Mononuclear cell (primary cell): ENCODE data around the gene MAPK13. TPM values are rescaled to one million over a fixed set of nuclear protein-coding genes. Genes with fewer than 3 reads are reported as not detected.

ENCODE experiments used
- H3K27me3 ChIP-seq: 2 replicates; pipeline ENCODE4 v1.6.0; 2011; ENCODE audit warnings: low read length, control low read depth; ENCODE audit not compliant: insufficient read depth
- H3K4me1 ChIP-seq: 2 replicates; pipeline ENCODE4 v1.5.1; 2011; ENCODE audit warnings: mild to moderate bottlenecking, low read length, control low read depth; ENCODE audit not compliant: insufficient read depth
- H3K4me3 ChIP-seq: 2 replicates; pipeline ENCODE4 v1.5.1; 2011; ENCODE audit warnings: mild to moderate bottlenecking, low read length, moderate library complexity
- H3K9me3 ChIP-seq: 2 replicates; pipeline ENCODE4 v1.5.1; 2011; ENCODE audit warnings: low read depth, mild to moderate bottlenecking, control low read depth, low read length
- total RNA-seq: library from RNA; depleted of rRNA; stranded (reverse); fragments of >200 nt; gene quantifications from one replicate; pipeline ENCODE4 v1.2.3, GENCODE V29; 2012

Gene MAPK13
- total RNA-seq, 1 donor = 16.9 TPM

GRCh38 chr6:36109092-36109491 lies 21.2 kb upstream of the MAPK13 start:
- no peak overlapping the region for H3K4me3 ChIP-seq
- H3K4me1 ChIP-seq = peaks cover 36% of the 10 kb centered on the region
- no peaks in the 10 kb centered on the region for H3K9me3 ChIP-seq
- no peaks in the 10 kb centered on the region for H3K27me3 ChIP-seq

GRCh38 chr6:36110050-36110449 lies 20.3 kb upstream of the MAPK13 start:
- no peak overlapping the region for H3K4me3 ChIP-seq
- H3K27me3 ChIP-seq = no peaks in the 10 kb centered on the region
- H3K9me3 ChIP-seq = no peaks in the 10 kb centered on the region
- H3K4me1 ChIP-seq = peaks cover 46% of the 10 kb centered on the region

GRCh38 chr6:36110863-36111262 lies 19.4 kb upstream of the MAPK13 start:
- H3K9me3 ChIP-seq = no peaks in the 10 kb centered on the region
- peaks cover 54% of the 10 kb centered on the region for H3K4me1 ChIP-seq
- no peak overlapping the region for H3K4me3 ChIP-seq

GRCh38 chr6:36111526-36111925 lies 18.8 kb upstream of the MAPK13 start:
- Histone ChIP-seq H3K9me3 (no peaks in the 10 kb centered on the region), H3K27me3 (no peaks in the 10 kb centered on the region), H3K4me1 (peaks cover 61% of the 10 kb centered on the region), H3K4me3 (no peak overlapping the region)

More at GRCh38 chr6:36110863-36111262, 19.4 kb upstream of the MAPK13 start:
- H3K27me3 ChIP-seq = no peaks in the 10 kb centered on the region

GRCh38 chr6:36113049-36113448 lies 17.3 kb upstream of the MAPK13 start:
- H3K4me1 ChIP-seq = peaks cover 75% of the 10 kb centered on the region
- H3K27me3 ChIP-seq = no peaks in the 10 kb centered on the region
- no peaks in the 10 kb centered on the region for H3K9me3 ChIP-seq
- no peak overlapping the region for H3K4me3 ChIP-seq

- Histone ChIP-seq H3K9me3 (no peaks in the 10 kb centered on the region), H3K4me1 (peaks cover 75% of the 10 kb centered on the region), H3K4me3 (no peak overlapping the region), H3K27me3 (no peaks in the 10 kb centered on the region)
Observed at GRCh38 chr6:36113703-36114102, 16.6 kb upstream of the MAPK13 start.

- Histone ChIP-seq H3K27me3 (no peaks in the 10 kb centered on the region), H3K9me3 (no peaks in the 10 kb centered on the region), H3K4me1 (peaks cover 75% of the 10 kb centered on the region), H3K4me3 (no peak overlapping the region)
Observed at GRCh38 chr6:36114798-36115408, 15.4 kb upstream of the MAPK13 start.

GRCh38 chr6:36115412-36115811 lies 14.9 kb upstream of the MAPK13 start:
- no peaks in the 10 kb centered on the region for H3K9me3 ChIP-seq
- H3K4me3 ChIP-seq = no peak overlapping the region
- peaks cover 75% of the 10 kb centered on the region for H3K4me1 ChIP-seq
- H3K27me3 ChIP-seq = no peaks in the 10 kb centered on the region

- H3K9me3 ChIP-seq = no peaks in the 10 kb centered on the region
- peaks cover 84% of the 10 kb centered on the region for H3K4me1 ChIP-seq
- H3K27me3 ChIP-seq = no peaks in the 10 kb centered on the region
- H3K4me3 ChIP-seq = no peak overlapping the region
Observed at GRCh38 chr6:36116066-36116864, 14.0 kb upstream of the MAPK13 start.

- no peak overlapping the region for H3K4me3 ChIP-seq
Observed at GRCh38 chr6:36116943-36117342, 13.4 kb upstream of the MAPK13 start.

GRCh38 chr6:36117658-36118549 lies 12.4 kb upstream of the MAPK13 start:
- H3K4me1 ChIP-seq = peaks cover 100% of the 10 kb centered on the region
- no peak overlapping the region for H3K4me3 ChIP-seq
- no peaks in the 10 kb centered on the region for H3K9me3 ChIP-seq
- H3K27me3 ChIP-seq = no peaks in the 10 kb centered on the region

More at GRCh38 chr6:36116943-36117342, 13.4 kb upstream of the MAPK13 start:
- H3K9me3 ChIP-seq = no peaks in the 10 kb centered on the region
- H3K27me3 ChIP-seq = no peaks in the 10 kb centered on the region
- H3K4me1 ChIP-seq = peaks cover 90% of the 10 kb centered on the region

GRCh38 chr6:36118550-36119107 lies 11.7 kb upstream of the MAPK13 start:
- H3K4me3 ChIP-seq = no peak overlapping the region
- peaks cover 100% of the 10 kb centered on the region for H3K4me1 ChIP-seq
- no peaks in the 10 kb centered on the region for H3K27me3 ChIP-seq
- no peaks in the 10 kb centered on the region for H3K9me3 ChIP-seq

- Histone ChIP-seq H3K4me3 (no peak overlapping the region), H3K4me1 (peaks cover 98% of the 10 kb centered on the region), H3K9me3 (no peaks in the 10 kb centered on the region), H3K27me3 (no peaks in the 10 kb centered on the region)
Observed at GRCh38 chr6:36119209-36119608, 11.1 kb upstream of the MAPK13 start.

- Histone ChIP-seq H3K27me3 (no peaks in the 10 kb centered on the region), H3K4me3 (no peak overlapping the region), H3K4me1 (peaks cover 97% of the 10 kb centered on the region), H3K9me3 (no peaks in the 10 kb centered on the region)
Observed at GRCh38 chr6:36120018-36120417, 10.3 kb upstream of the MAPK13 start.

GRCh38 chr6:36120539-36120938 lies 9.8 kb upstream of the MAPK13 start:
- Histone ChIP-seq H3K27me3 (no peaks in the 10 kb centered on the region), H3K9me3 (no peaks in the 10 kb centered on the region), H3K4me3 (peak overlapping the region; percentile 8), H3K4me1 (peaks cover 92% of the 10 kb centered on the region)
